ENCODE data around the gene SCRT2.

Gene SCRT2

DNA sequence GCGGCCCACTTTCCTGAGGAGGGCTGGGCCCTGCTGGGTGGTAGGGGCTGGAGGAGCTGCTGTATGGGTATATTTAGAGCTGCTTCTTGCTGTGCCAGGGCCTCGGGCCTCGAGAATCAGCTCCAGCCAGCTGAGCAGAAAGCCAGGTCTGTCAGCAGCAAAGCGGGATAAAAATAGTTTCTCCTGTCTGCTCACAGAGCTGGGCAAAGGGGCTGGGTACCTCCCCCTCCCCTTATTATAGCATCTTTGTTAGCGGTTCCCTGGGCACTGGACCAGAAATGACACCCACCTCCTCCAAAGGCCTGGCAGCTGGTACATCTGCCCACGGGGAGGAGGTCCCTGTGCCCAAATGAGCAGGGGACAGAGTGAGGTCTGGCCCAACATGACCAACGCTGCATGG is 6.0 kb downstream of the SCRT2 start:
- DNase-seq = no peak

DNA sequence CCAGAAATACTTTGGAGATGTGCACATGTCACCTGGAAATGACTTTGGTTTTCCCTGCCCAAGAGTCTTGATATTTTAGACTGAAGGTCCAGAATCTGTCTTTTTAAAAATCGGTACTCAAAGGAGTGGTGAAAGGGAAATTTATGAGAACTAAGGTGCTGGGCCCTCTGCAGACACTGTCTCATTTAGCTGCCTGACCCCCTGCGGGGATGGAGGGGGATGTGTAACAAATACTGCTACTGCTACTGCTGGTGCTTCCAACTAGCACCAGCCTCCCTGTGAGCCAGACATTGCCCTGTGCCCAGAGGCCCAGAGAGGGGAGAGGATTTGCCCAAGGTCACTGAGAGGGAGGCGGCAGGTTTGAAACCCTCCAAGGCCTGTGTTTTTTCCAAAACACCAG is 7.0 kb downstream of the SCRT2 start:
- no peak for DNase-seq

DNA sequence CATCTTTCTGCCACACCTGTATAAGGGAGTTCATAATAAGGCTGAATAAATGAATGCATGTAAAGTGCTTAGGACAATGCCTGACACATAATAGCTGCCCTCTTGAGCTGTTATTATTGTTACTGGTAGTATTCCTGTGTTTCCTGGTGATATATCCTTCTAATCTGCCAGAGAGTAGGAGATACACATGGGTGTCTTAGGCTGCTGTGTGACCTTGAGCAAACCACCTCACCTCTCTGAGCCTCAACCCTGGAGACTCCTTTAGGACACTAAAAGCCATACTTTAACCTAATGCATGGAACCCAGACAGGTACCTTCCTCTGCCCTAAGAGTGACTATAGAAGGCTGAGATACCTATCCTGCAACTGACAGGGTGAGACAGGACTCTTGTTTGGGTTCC is 7.6 kb downstream of the SCRT2 start:
- no peak for DNase-seq

DNA sequence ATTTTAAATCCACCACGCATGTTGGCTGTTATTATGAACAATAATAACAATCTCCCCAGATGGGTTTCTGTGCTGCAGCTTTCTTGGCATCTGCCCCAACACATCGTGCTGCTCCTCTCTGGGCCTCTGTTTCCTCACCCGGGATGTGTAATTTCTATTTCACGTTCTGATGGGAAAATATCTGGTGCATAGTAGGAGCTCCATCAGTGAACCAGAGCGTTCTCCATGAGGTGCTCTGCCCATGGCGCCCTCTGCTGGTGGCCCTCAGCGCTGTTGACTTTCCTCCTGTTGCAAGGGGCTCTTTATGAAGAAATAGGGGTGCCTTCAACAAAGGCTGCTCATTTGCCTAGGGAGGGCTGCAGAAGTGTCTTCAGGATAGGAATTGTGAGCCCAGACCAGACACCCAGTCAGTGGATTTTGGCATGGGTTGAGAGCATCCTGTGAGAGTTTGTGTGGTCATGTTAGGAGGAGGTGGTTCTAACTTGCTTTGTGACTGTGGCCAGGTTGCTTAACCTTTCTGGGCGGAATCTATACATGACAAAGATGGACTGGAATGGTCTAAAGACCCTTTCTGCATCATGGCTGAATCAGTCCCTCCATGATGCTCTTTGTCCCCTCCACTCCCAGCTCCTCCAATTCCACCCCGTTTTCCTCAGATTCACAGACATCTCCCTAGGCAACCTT is 8.1 kb downstream of the SCRT2 start:
- DNase-seq = no peak

DNA sequence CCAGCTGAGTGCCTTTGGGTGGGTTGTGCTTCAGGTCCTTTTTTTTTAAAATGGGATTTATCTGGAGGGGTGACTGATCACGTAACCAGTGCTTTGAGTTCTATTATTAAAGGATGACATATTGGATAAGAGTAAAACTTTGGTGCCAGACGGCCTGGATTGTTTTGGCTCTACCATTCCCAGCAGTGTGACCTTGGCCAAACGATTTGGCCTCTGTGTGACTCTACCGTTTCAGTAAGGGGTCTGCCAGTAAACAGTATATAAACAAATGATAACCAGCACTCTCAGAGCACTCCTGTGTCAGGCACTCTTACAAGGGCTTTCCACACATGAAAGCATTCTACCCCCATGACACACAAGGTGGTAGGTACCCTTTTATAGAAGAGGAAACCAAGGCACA is 8.7 kb downstream of the SCRT2 start:
- no peak for DNase-seq

DNA sequence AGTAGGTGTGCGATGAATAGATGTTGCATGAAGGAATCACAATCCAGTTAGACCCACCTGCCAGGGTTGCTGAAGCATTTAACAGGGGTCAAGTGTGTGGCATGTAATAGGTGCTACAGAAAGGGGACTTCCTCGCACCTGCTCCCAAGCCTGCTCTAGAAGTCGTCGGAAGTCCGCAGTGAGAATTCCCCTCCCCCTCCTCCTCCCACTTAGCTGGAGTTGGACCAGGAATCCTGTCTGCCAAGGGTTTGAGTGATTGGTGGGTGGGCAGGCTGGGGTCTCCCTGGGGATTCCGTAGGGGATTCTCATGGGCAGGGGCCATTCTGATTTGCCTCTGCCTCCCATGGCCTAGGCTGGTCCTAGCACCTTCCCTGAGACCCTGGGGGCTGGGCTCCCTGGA is 10.3 kb downstream of the SCRT2 start:
- no peak for DNase-seq

DNA sequence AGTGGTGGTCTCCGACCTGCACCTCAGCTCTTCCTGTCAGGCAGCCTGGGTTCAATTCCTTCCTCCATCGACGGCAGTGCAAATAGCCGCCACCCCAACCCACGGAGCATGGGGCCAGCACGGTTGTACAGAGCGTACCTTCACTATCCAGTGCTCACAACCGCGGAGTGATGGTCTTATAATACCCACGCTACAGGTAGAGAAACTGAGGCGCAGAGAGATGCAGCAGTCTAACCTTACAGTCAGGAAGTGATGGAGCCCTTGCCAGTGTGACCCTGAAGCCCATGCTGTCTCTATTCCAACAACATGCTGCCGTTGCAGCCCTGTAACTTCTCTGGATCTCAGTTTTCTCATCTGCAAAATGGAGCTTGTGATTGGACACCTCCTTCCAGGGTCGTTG is 11.0 kb downstream of the SCRT2 start:
- DNase-seq = no peak

DNA sequence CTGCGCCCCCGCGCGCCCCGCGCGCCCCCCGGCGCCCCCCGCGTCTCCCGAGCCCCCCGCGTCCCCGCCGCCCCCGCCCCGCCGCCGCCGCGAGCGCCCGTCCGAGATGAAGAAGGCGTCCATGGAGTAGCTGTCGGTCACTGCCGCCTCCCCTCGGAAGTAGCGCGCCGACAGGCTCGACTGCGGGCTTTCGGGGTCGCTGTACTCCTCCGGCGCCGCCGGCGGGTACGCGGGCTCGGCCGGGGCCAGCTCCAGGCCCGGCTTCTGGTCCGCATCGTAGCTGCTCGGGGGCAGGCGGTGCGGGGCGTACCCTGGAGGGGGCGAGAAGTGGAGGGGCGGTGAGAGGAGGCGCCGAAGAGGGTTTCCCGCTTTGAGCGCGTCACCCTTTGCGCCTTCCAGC is 11.5 kb downstream of the SCRT2 start:
- DNase-seq = no peak

DNA sequence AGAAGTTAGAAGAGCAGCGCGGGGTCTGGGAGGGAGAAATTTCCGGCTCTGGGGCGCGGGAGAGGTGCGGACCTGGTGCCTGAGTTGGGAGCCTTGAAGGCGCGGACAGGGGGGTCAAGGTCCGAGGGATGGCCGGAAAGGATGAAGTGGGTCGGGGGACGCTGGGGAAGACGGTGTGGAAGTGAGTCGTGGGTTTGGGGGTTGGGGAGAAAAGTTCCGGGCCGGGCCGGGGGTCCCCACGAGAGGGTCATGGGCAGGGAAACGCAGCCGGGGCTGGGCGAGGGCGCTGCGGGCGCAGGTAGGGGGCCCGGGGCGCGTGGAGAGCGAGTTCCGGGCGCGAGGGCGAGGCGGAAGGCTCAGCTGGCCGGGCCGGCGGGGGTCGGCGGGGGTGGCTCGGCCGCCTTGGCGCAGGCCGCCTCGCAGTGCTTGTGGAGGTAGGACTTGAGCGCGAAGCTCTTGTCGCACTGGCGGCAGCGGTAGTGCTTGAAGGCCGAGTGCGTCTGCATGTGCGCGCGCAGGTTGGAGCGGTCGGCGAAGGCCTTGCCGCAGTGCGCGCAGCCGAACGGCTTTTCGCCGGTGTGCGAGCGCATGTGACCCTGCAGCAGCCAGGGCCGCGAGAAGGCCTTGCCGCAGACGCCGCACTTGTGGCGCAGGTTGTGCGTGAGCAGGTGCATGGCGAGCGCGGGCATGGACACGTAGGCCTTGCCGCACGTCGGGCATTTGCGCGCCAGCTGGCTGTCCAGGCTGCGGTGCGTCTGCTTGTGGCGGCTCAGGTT is 12.1 kb downstream of the SCRT2 start:
- DNase-seq = no peak

DNA sequence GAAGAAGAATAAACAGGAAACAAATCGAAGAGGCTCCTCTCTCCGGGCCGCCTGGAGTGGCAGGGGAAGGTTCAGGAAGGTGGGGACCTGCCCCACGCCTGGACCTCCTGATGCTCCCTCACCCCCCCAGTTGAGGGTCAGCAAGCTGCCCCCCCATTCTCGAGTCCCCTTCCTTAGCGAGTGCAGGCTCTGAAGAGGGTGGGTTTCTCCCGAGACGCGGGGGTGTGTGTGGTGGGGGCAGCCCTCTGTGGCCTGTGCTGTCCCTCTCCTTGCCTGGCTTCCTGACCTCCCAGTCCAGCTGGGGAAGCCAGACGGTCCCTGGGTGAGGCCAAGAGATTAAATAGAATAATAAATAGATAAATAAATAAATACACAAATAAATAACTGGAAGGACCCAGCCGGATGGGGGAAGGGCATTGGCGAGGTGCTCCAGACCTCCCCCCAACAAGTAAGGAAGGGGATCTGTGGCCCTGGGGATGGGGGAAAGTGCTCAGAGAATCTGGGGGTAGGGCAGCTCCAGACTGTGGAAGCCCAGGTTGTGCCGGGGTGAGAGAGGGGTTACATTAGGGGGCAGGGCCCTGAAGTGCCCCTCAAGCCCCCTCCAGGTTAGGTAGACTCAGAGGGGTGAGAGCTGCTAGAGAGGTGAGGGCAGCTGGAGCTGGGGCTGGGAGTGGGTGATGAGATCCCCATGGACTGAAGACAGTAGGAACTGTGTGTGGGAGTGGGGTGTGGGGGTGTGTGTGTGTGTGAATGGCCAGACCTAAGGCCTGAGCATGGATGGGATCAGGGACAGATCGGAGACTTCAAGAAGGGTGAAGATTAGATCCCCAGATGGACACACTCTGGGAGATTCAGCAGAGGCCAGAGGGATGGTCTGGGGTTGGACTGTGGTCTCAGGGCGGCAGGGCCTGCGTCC is 13.1 kb downstream of the SCRT2 start:
- DNase-seq = no peak

DNA sequence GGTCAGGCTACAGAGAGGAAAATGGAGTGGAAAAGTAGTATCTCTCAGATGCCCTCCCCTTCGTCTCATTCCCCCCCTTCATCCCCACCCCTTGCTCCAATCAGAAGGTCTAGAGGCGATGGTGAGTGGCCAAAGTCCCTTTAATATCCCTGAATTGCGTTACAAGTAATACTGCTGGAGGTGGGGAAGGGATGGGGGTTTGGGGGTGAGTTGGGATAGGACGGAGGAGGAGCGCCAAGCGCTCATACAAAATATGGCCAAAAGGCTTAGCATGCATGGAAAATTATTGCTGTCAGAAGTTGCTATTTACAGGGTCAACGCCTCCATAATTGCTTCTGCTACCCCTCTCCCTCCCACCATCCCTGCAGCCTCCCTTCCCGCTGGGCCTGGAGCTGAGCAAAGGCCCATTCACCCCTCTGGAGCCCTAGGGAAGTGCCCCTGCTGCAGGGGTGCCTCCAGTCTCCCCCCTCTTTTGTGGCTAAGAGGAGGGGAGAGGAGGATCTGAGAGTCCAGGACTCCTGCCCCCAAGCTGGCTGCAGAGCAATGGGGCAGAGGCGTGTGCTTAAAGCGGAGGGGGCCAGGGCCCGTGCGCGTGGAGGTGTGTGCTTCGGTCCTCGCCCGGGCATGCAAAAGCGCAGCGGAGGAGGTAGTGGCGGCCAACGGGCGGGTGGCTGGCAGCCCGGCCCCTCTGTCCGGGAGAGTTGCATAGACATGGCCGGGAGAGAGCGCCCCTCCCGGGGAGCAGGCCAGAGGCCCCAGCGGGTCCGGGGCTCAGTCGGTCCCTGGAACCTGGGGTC is 13.9 kb downstream of the SCRT2 start:
- DNase-seq = no peak

DNA sequence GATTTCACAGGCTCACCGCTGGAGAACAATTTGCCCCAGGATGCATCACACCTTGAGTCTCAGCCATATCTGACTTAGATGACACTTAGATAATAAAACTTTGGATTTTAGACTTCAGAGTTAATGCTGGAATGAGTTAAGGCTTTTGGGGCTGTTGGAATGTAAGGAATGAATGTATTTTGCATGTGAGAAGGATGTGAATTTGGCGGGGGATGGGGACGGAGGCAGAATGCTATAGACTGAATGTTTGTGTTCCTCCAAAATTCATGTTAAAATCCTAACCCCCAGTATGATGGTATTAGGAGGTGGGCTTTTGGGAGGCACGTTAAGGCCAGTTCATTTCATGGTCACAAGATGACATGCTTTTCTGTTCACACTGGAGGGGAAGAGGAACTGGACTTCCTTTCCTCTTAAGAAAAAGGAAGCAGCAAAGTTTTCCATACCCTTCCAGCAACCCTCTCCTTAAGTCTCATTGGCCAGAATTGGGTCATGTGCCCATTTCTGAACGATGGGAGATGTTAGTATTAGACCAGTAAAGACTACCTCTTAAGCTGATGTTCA is 16.8 kb downstream of the SCRT2 start:
- no peak for DNase-seq

DNA sequence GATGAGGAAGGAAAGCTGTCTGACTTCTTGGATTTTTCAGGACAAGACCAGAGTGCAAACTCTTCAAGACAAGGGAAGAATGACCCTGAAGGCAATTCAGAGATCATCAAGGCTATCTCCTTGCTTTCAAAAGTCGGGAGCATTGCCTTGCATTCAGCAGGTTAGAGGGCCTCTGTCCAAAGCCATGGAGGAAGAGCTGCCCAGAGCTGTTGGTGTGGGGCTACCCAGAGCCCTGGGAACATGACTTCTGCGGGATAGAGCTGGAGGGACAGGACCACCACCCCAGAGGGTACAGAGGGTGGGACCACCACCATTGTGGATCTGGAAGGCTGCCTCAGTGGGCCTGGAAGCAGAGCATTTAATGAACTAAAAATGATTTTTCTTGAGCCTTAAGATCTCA is 17.4 kb downstream of the SCRT2 start:
- DNase-seq = no peak

DNA sequence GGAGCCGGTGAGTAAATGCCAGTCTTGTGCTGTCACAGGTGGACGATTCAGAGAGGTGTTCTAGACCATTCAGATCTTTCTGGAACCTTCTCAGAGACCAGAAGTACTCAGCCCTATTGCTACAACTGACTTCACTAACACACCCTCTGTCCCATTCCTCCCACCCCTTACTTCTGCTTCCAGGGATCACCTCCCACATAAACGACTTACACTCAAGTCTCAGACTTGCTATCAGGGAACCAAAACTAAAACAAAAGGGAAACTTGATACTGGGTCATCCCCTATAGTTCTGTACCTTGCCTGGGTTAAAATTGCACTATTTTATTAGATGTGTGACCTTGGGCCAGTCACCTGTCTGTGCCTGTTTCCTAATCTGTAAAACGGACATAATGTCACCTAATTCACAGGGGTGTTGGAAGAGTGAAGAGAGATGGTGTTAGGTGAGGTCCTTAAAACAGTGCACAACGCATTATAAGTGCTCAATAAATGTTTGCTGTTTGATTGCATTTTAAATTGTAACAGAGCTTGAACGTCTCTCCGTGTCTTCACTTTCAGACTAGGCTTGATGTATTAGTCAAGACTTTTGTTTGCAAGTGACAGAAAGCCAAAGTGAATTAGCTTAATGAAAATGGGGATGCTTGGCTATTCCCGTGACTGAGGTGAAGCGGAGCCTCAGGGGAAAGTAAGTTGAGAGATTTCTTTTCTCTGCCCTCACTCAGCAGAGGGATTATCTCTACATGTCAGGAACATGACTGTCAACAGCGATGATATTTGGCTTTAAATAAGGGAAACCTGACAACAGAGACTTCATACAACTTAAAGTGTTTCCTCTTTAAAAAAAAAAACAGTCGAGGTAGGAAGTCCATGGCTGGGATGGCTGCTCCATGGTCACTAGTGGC is 19.6 kb downstream of the SCRT2 start:
- DNase-seq = no peak

DNA sequence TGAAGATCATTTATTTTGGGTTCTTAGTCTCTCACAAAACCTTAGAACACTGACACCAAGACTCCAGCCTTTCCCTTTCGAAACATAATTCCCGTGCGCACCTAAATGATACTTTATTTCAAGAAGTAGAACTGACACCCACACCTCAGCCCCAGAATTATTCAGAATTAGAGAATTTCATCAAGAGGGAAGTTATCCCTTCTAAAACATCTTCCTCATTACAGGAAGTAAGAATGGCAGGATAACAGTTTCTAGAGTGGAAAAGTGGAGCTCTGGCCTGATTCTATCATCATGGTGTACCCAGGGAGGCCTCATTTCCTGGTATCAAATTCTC is 21.2 kb downstream of the SCRT2 start:
- DNase-seq = no peak

DNA sequence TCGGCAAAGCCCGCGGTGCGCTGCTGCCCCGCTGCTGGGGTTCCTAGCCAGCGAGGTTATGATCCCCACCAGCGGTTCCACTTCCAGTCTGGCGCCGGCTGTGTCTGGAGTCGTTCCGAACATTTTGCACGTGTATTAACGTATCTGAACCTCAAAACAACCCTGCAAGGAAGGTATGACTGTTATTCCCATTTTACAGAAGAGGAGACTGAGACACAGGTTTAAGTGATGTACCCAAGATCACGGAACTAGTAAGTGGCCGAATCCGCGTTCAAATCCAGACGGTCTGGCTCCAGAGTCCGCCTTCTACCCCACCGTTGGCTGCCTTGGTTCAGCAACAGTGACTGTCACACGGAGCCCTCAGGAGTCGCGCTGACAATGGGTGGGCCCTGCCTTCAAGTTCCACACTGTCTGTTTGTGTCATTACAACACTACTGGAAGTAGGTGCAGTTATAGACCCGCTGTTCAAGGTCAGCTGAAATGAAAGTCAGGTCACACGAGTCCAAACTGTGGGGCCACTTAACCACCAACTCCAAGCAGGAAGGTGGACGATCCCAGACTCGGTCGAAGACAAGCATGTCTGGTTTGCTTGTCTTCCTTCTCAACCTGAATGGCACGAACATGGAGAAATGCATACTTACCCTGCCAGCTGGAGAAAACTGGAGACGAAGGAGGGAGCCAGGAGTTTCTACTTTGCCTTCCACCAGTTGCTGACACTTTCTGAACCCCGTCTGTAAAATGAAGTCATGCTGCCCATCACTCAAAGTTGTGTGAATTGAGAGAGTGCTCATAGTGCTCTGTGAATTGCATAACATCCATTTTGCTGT is 21.8 kb downstream of the SCRT2 start:
- DNase-seq = no peak

DNA sequence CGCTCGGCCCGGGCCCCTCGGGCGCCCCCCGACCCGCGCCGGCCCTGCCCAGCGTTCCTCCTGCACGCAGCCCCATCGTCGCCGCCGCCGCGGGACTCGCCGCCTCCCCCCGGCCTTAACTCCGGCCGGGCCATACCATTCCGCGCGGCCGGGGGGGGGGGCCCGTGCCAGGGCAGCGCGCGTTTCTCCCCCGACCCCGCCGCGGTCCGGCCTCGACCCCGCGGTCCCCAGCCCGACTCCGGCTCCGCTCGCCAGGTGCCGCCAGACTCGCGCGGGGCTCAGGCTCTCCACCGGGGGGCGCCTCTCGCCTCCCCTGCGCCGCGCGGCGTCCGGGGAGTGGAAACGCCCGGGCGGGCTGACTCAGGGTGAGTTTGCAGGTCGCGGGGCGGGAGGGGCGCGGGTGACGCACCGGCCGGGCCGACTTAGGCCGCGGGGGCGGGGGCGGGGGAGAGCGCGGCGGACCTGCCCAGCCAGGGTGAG is 22.5 kb downstream of the SCRT2 start, which contains the start of gene SRXN1:
Gene SRXN1, minus strand, starts transcription at position 91 of the 480 bp plus-strand sequence. Its CDS starts 15 bp downstream, at position 76.
- DNase-seq = peak; percentile 60

DNA sequence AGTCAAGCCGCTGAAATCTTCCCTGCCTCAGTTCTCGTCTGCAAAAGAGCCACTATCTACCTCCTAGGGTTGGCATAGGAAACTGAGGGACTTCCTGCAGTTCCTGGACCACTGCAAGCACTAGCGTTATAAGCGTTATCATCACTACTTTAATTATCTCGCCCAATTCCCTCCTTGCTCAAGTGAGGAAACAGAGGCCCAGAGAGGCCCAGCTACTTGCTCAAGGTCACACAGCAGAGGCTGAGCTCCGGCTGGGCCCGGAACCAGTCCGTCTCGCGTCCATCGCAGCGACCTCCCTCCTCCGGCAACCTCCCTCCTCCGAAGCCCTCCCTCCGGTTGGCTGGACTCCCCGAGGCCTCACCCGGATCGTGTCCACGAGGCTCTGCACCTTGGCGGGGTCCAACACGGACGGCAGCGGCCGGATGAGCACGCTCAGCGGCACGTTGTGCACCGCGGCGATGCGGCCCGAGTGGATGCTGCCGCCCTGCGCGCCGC is 22.9 kb downstream of the SCRT2 start:
- no peak for DNase-seq

DNA sequence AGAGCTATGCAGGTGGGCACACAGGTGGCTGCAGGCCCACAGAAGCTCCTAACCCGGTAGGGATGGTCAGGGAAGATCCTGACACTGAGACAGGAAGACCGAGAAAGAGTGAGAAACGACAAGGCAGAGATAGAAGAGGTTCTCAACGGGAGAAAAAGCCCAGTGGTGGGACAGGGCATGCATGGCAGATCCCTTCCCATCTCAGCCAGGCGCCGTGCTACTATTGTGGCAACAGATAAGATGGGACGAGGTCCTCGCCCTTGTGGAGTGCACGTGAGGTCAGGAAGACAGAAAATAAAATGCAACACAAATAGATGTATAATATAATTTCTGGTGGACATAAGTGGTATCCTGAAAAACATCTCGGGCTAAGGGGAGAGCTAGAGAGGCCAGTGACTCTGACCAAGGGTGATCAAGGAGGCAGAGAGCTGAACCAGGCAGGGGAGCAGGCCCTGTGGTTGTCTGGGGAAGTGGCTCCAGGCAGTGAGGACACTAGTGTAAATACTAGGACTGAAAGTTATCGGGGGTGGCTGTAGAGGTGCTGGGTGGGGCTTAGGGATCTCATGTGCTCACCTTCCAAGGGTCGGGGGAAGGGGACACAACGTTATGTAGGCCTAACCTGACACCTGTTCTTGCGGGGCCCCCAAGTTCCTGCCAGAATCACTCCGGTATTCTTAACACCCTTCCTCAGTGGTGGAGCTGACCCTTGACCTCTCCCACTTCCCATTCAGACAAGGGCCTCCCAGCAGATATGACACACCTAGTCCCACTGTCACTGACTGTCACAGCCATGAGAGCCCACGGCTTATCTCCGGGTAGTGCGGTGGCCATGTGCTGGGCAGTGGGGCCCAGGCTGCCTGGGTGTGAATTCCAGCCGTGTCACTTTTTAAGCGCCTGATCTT is 23.6 kb downstream of the SCRT2 start:
- no peak for DNase-seq

All from NCI-H1105 (cell line).